H1 (cell line): ENCODE results near the gene CACNA1D. TPM values are rescaled to one million over a fixed set of nuclear protein-coding genes. Genes with fewer than 3 reads are reported as not detected.

Experiments used
- CTCF ChIA-PET: fragments of 300-600 bp; sonication (Branson Sonifier 250); formaldehyde crosslinking; loops from one replicate; lab custom pipeline; 2021; ENCODE audit not compliant: partially characterized antibody; lab: Charles Lee
- POLR2A ChIA-PET: fragments of 300-600 bp; sonication (Branson Sonifier 250); formaldehyde crosslinking; loops from one replicate; lab custom pipeline; 2021; ENCODE audit warnings: inconsistent platforms; ENCODE audit not compliant: partially characterized antibody; lab: Charles Lee
- DNase-seq, 2 experiments: peaks; one replicate each; pipeline versions ENCODE4 v3.0.0 to v3.0.0-alpha.2; 2010 to 2022; ENCODE audit warnings: low spot score in 2 of 2, low read depth in 1 of 2, mixed read lengths in 1 of 2
- FAIRE-seq: peaks from 2 replicates; lab custom pipeline; 2011; peaks lifted over from hg19 to GRCh38; lab: Jason Lieb, UNC
- H2AFZ ChIP-seq: 2 replicates; pipeline ENCODE4 v1.8.1; 2012; ENCODE audit warnings: low read length, inconsistent platforms
- H2AK5ac ChIP-seq: 2 replicates; pipeline ENCODE4 v1.6.1; 2013; ENCODE audit warnings: low read depth, low read length
- H2BK120ac ChIP-seq: replicated peaks from 2 replicates; pipeline ENCODE3; 2013; ENCODE audit warnings: low read depth, low read length, inconsistent platforms
- H2BK12ac ChIP-seq: 2 replicates; pipeline ENCODE4 v1.6.1; 2013; ENCODE audit warnings: low read depth, low read length
- H2BK15ac ChIP-seq: 2 replicates; pipeline ENCODE4 v1.6.1; 2013; ENCODE audit warnings: low read length
- H2BK20ac ChIP-seq: 2 replicates; pipeline ENCODE4 v1.6.1; 2013; ENCODE audit warnings: low read length
- H2BK5ac ChIP-seq: 2 replicates; pipeline ENCODE4 v1.6.1; 2013; ENCODE audit warnings: low read depth, low read length
- H3K14ac ChIP-seq: 2 replicates; pipeline ENCODE4 v1.6.1; 2013; ENCODE audit warnings: inconsistent platforms; ENCODE audit not compliant: insufficient read length
- H3K18ac ChIP-seq: 2 replicates; pipeline ENCODE4 v1.6.1; 2013; ENCODE audit warnings: low read length; ENCODE audit errors: extremely low read depth
- H3K23ac ChIP-seq: 2 replicates; pipeline ENCODE4 v1.6.1; 2013; ENCODE audit warnings: inconsistent platforms; ENCODE audit not compliant: insufficient read length
- H3K23me2 ChIP-seq: 2 replicates; pipeline ENCODE4 v1.6.1; 2013; ENCODE audit warnings: low read depth, low read length
- H3K27ac ChIP-seq: 2 replicates; pipeline ENCODE4 v1.6.1; 2011; ENCODE audit warnings: low read depth, low read length, inconsistent platforms
- H3K27me3 ChIP-seq, 4 experiments: replicated peaks in 1 of 4; 1 replicate in 1 of 4; 2 replicates in 3 of 4; pipeline versions ENCODE4 v1.6.1 to v1.8.1; 2011 to 2013; ENCODE audit warnings: low read length in 3 of 4, mild to moderate bottlenecking in 3 of 4, inconsistent platforms in 2 of 4, mixed read lengths in 2 of 4, moderate library complexity in 1 of 4; ENCODE audit not compliant: control insufficient read depth in 3 of 4, insufficient read depth in 3 of 4; ENCODE audit errors: extremely low read depth in 1 of 4
- H3K36me3 ChIP-seq, 4 experiments: 2 replicates each; pipeline versions ENCODE4 v1.6.1 to v1.8.1; 2011 to 2013; ENCODE audit warnings: mild to moderate bottlenecking in 4 of 4, low read length in 3 of 4, moderate library complexity in 2 of 4, control low read depth in 1 of 4, inconsistent platforms in 1 of 4; ENCODE audit not compliant: insufficient read depth in 4 of 4, control insufficient read depth in 2 of 4
- H3K4ac ChIP-seq: replicated peaks from 2 replicates; pipeline ENCODE3; 2013; ENCODE audit warnings: low read length, low read depth, mixed read lengths, inconsistent platforms; ENCODE audit not compliant: insufficient read length
- H3K4me1 ChIP-seq, 4 experiments: replicated peaks in 1 of 4; 1 replicate in 1 of 4; 2 replicates in 3 of 4; pipeline versions ENCODE4 v1.6.1 to v1.8.1; 2011 to 2013; ENCODE audit warnings: low read length in 3 of 4, inconsistent platforms in 2 of 4, mixed read lengths in 1 of 4; ENCODE audit not compliant: insufficient read depth in 4 of 4, control insufficient read depth in 3 of 4
- H3K4me2 ChIP-seq, 2 experiments: 2 replicates each; pipeline versions ENCODE4 v1.6.1 to v1.8.1; 2011 to 2013; ENCODE audit warnings: low read depth in 2 of 2, low read length in 2 of 2, control low read depth in 1 of 2, inconsistent platforms in 1 of 2, mild to moderate bottlenecking in 1 of 2; ENCODE audit not compliant: insufficient read depth in 1 of 2
- H3K4me3 ChIP-seq, 4 experiments: fragments of 200-600, 300-600 bp in 1 of 4; sonication (generic), shearing (Covaris generic), sonication (Bioruptor Twin) in 1 of 4; 2 replicates each; pipeline versions ENCODE4 v1.5.1 to v1.8.1; 2011 to 2016; ENCODE audit warnings: low read length in 4 of 4, low read depth in 3 of 4, control low read depth in 2 of 4, inconsistent platforms in 2 of 4, mild to moderate bottlenecking in 2 of 4, mixed read lengths in 1 of 4, moderate library complexity in 1 of 4; ENCODE audit not compliant: insufficient read depth in 2 of 4; ENCODE audit errors: extremely low read depth in 1 of 4
- H3K56ac ChIP-seq: replicated peaks from 2 replicates; pipeline ENCODE3; 2013; ENCODE audit warnings: low read depth, mild to moderate bottlenecking, mixed read lengths, low read length, inconsistent platforms; ENCODE audit not compliant: insufficient read length
- H3K79me1 ChIP-seq: 2 replicates; pipeline ENCODE4 v1.6.1; 2013; ENCODE audit warnings: low read depth, low read length, control low read depth
- H3K79me2 ChIP-seq, 2 experiments: 2 replicates each; pipeline versions ENCODE4 v1.6.1 to v1.8.1; 2012 to 2013; ENCODE audit warnings: low read length in 2 of 2, mild to moderate bottlenecking in 2 of 2, inconsistent platforms in 1 of 2; ENCODE audit not compliant: insufficient read depth in 2 of 2, control insufficient read depth in 1 of 2
- H3K9ac ChIP-seq, 4 experiments: replicated peaks in 1 of 4; 1 replicate in 1 of 4; 2 replicates in 3 of 4; pipeline versions ENCODE4 v1.6.1 to v1.8.1; 2011 to 2013; ENCODE audit warnings: low read depth in 3 of 4, low read length in 3 of 4, control low read depth in 2 of 4, mild to moderate bottlenecking in 2 of 4, moderate library complexity in 2 of 4, inconsistent platforms in 1 of 4; ENCODE audit errors: extremely low read depth in 1 of 4
- H3K9me3 ChIP-seq, 2 experiments: 2 replicates each; pipeline versions ENCODE4 v1.6.1 to v1.8.1; 2012 to 2013; ENCODE audit warnings: mild to moderate bottlenecking in 2 of 2, moderate library complexity in 2 of 2, control low read depth in 1 of 2, inconsistent platforms in 1 of 2, low read depth in 1 of 2, low read length in 1 of 2, mixed read lengths in 1 of 2; ENCODE audit not compliant: insufficient read depth in 2 of 2
- H4K20me1 ChIP-seq, 2 experiments: replicated peaks in 1 of 2; 2 replicates each; pipeline versions ENCODE3 to v1.8.1; 2011 to 2013; ENCODE audit warnings: inconsistent platforms in 2 of 2, low read length in 2 of 2, mild to moderate bottlenecking in 1 of 2; ENCODE audit not compliant: insufficient read depth in 2 of 2, control insufficient read depth in 1 of 2
- H4K5ac ChIP-seq: 2 replicates; pipeline ENCODE4 v1.6.1; 2013; ENCODE audit warnings: low read length, low read depth, mixed read lengths, inconsistent platforms; ENCODE audit not compliant: insufficient read length
- H4K8ac ChIP-seq: 2 replicates; pipeline ENCODE4 v1.8.0; 2013; ENCODE audit warnings: mild to moderate bottlenecking, moderate library complexity, low read length, inconsistent platforms; ENCODE audit not compliant: insufficient read depth; ENCODE audit errors: extremely low read depth
- H4K91ac ChIP-seq: replicated peaks from 2 replicates; pipeline ENCODE3; 2013; ENCODE audit warnings: low read length, mixed read lengths, inconsistent platforms; ENCODE audit not compliant: insufficient read length
- CTBP2 ChIP-seq: IDR thresholded peaks from 2 replicates; pipeline ENCODE4 v1.7.0; 2011; ENCODE audit warnings: borderline replicate concordance, mild to moderate bottlenecking, moderate library complexity, mixed read lengths, low read length; ENCODE audit not compliant: insufficient read depth, insufficient read length
- TCF12 ChIP-seq: IDR thresholded peaks from 2 replicates; pipeline ENCODE4 v1.6.1; 2011; ENCODE audit warnings: low read depth, mild to moderate bottlenecking, low read length
- WGBS, 2 experiments: shearing (Covaris generic) in 1 of 2; methylation state at CpG; one replicate each; pipeline versions ENCODE4 v1.1.6 to v1.1.7; 2013 to 2015; ENCODE audit warnings: low lambda C conversion rate in 2 of 2, mixed read lengths in 2 of 2, inconsistent platforms in 1 of 2, low coverage in 1 of 2, missing lambda C conversion rate in 1 of 2; ENCODE audit not compliant: insufficient replicate concordance in 2 of 2, insufficient coverage in 1 of 2, insufficient read length in 1 of 2; ENCODE audit errors: extremely low coverage in 1 of 2, missing lambda C conversion rate in 1 of 2; 5-methylcytosine and 5-hydroxymethylcytosine counted together
- polyA plus RNA-seq, 7 experiments: library from polyadenylated mRNA; depleted of rRNA in 3 of 7; stranded (reverse) in 5 of 7; unstranded in 2 of 7; fragments of >200 nt in 5 of 7; fragments of 200-250 nt in 2 of 7; gene quantifications; 1 replicate in 5 of 7; 2 replicates in 1 of 7; 4 replicates in 1 of 7; pipeline versions ENCODE4 v1.2.1 to v1.2.3, GENCODE V29; 2011 to 2013; ENCODE audit warnings: missing spikeins in 2 of 7, mixed read lengths in 2 of 7
- total RNA-seq: library from RNA; stranded (reverse); fragmentation: NEBNext Ultra II Directional; extraction: Animal tissue kit (Norgen Biotek cat#: 25700); gene quantifications from 2 replicates; pipeline ENCODE4 v1.2.1, GENCODE V29; 2021

CACNA1D gene
- total and polyA plus RNA-seq, 2 of the 8 experiments (the other 6 are each of a cell fraction or from before 2014, with no cell fraction given) = 2.0 to 2.9 TPM

DNA sequence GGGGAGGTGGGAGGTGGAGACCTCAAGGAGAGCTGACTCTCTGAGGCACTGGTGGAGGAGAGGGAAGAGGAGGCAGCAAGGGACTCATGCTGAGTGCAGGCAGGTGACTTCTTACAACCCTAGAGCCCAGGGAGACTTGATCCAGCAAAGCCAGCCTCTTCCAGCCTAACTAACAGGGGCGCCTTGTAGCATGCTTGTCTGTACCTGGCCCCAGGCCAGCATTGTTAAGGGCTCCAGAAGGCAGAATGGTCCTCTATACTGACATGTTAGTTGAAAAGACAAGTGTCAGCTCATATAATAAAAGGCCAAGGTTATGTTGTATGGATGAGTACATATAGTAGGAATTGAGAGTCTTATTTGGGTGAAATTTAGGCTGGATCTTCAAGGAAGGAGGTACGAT lies 286.4 kb downstream of the CACNA1D start:
- POLR2A ChIA-PET = no interaction called here

More for the DNA sequence above, 286.4 kb downstream of the CACNA1D start:
- DNase-seq (no peak), FAIRE-seq (no peak)
- Histone ChIP-seq H4K20me1 (no peaks in the 10 kb centered on the region), H3K27ac (no peak overlapping the region), H3K4me2 (no peak overlapping the region), H2BK120ac (no peak overlapping the region), H3K23ac (no peak overlapping the region), H3K14ac (no peak overlapping the region), H3K18ac (no peak overlapping the region)
- TF ChIP-seq TCF12 = no peak
- TF ChIP-seq CTBP2 = no peak
- TF ChIP-seq, all 59 proteins: peak for 0
- H3K79me1 ChIP-seq = no peaks in the 10 kb centered on the region
- no peaks in the 10 kb centered on the region for H3K79me2 ChIP-seq
- H4K8ac ChIP-seq = no peak overlapping the region
- H2AK5ac ChIP-seq = no peak overlapping the region
- no peak overlapping the region for H2BK20ac ChIP-seq
- no peak overlapping the region for H3K4me3 ChIP-seq
- H2AFZ ChIP-seq = no peak overlapping the region
- H3K27me3 ChIP-seq = no peaks in the 10 kb centered on the region
- H2BK15ac ChIP-seq = no peak overlapping the region
- H3K4me1 ChIP-seq = peaks cover 0 to 2% (median under 1%) of the 10 kb centered on the region in 4 experiments; a peak in 2 of 7 replicates
- H2BK12ac ChIP-seq = no peak overlapping the region
- H3K56ac ChIP-seq = no peak overlapping the region
- H3K9ac ChIP-seq = no peak overlapping the region
- 96% methylated on average over 2 of the region's 2 CpGs; no CpG with 5 or more reads in 1 of the 2 experiments for WGBS, 2 experiments
- no peak overlapping the region for H4K91ac ChIP-seq
- no peak overlapping the region for H2BK5ac ChIP-seq
- H3K23me2 ChIP-seq = no peaks in the 10 kb centered on the region
- H3K4ac ChIP-seq = no peak overlapping the region
- no peaks in the 10 kb centered on the region; a peak in 1 of 4 replicates for H3K9me3 ChIP-seq
- H4K5ac ChIP-seq = no peak overlapping the region
- no peaks in the 10 kb centered on the region for H3K36me3 ChIP-seq
- CTCF ChIA-PET = interaction anchor here (1.3 to 1.4 kb wide), 3 partner anchors 14 to 111 kb away, joined by 3 to 4 read pairs (median 4); no protein-coding TSS in a partner anchor
